Mononuclear cell (primary cell): ENCODE measurements around the gene RFPL4AL1. TPM values are rescaled to one million over a fixed set of nuclear protein-coding genes. Genes with fewer than 3 reads are reported as not detected.

ENCODE experiments used
- H3K27me3 ChIP-seq: 2 replicates; pipeline ENCODE4 v1.6.0; 2011; ENCODE audit warnings: low read length, control low read depth; ENCODE audit not compliant: insufficient read depth
- H3K4me1 ChIP-seq: 2 replicates; pipeline ENCODE4 v1.5.1; 2011; ENCODE audit warnings: mild to moderate bottlenecking, low read length, control low read depth; ENCODE audit not compliant: insufficient read depth
- H3K4me3 ChIP-seq: 2 replicates; pipeline ENCODE4 v1.5.1; 2011; ENCODE audit warnings: mild to moderate bottlenecking, low read length, moderate library complexity
- H3K9me3 ChIP-seq: 2 replicates; pipeline ENCODE4 v1.5.1; 2011; ENCODE audit warnings: low read depth, mild to moderate bottlenecking, control low read depth, low read length
- total RNA-seq: library from RNA; depleted of rRNA; stranded (reverse); fragments of >200 nt; gene quantifications from one replicate; pipeline ENCODE4 v1.2.3, GENCODE V29; 2012

RFPL4AL1 gene
- total RNA-seq, 1 donor, result not detected

DNA sequence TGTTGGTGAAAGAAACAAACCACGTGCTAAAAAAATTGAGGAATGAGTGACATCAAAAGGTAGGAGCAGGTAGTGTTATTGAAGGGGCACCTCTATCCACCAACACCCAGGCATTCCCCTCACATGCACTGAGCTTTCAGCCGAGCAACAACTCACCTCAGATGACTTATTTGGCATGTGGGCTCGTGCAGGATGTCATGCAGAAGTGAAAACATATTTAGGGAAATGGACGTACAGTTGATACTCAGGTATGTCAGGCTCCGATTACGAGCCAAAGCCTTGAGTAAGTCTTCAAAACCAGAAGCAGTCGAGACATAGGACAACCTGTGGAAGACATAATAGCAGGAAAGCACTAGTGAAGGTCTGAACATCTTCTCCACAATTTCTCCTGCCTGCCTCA lies 32.5 kb downstream of the RFPL4AL1 start:
- Histone ChIP-seq H3K9me3 (no peaks in the 10 kb centered on the region), H3K27me3 (no peaks in the 10 kb centered on the region), H3K4me3 (no peak overlapping the region)

DNA sequence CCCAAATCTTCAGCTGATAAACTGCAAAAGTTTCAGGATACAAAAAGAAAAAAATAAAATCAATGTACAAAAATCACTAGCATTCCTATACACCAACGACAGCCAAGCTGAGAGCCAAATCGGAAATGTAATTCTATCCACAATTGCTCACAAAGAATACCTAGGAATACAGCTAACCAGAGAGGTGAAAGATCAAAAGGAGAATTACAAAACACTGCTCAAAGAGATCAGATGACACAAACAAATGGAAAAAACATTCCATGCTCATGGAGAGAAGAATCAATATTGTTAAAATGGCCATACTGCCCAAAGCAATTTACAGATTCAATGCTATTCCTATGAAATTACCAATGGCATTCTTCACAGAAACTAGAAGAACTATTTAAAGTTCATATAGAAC lies 33.4 kb downstream of the RFPL4AL1 start:
- H3K4me1 ChIP-seq, result no peaks in the 10 kb centered on the region
- no peak overlapping the region for H3K4me3 ChIP-seq
- H3K27me3 ChIP-seq, result no peaks in the 10 kb centered on the region
- no peaks in the 10 kb centered on the region for H3K9me3 ChIP-seq

More for the DNA sequence above, 32.5 kb downstream of the RFPL4AL1 start:
- no peaks in the 10 kb centered on the region for H3K4me1 ChIP-seq

DNA sequence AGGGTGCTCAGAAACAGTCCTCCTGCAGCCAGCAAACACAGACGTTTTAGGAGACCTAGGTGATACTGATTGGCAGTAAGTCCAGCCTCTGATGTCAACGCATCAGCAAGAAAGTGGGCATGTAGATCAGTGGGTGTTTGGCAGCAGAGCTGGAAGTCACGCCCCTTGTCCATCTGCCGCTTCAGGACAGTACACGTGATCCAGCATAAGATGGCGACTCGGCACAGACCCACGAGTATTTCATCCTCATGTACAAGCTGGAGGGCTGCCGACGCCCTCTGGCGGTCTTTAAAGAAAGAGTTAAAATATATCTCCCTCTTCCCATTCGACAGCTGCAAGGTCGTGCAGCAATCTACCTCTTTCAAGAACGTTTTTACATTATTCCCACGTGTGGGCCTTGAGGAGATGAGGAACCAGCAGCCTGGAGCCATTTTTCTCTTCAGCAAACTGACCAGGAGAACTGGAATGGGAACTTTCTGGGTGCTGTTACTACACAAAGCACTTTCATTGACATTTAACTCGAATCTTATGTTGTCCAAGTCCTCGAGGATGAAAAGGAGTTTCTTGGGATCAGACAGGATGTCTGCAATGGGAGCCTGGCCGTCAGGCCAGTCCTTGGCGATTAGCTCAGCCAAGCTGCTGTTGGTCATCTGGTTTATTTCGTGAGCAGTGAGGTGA lies 40.6 kb downstream of the RFPL4AL1 start:
- Histone ChIP-seq H3K4me3 (no peak overlapping the region), H3K4me1 (no peaks in the 10 kb centered on the region), H3K9me3 (no peaks in the 10 kb centered on the region), H3K27me3 (no peaks in the 10 kb centered on the region)

DNA sequence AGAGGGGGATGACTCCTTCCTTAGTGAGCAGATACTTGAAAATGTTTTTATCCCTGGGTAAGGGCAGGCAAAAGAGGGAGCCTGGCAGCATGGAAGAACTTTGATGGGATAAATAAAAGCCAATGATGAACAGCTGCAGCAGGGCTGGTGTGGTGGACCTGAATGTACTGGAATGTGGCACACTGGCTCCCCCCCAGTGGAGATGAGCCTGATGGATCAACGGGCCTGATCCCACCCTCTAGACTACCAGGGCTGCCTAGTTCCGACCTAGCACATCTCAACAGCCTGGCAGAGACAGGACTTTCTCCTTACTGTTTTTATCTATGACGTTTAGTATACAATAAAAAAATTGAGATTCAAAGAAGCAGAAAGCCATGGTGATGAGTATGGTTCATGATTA lies 42.4 kb downstream of the RFPL4AL1 start:
- H3K4me3 ChIP-seq, result no peak overlapping the region
- H3K9me3 ChIP-seq, result no peaks in the 10 kb centered on the region
- no peaks in the 10 kb centered on the region for H3K27me3 ChIP-seq
- no peaks in the 10 kb centered on the region for H3K4me1 ChIP-seq

DNA sequence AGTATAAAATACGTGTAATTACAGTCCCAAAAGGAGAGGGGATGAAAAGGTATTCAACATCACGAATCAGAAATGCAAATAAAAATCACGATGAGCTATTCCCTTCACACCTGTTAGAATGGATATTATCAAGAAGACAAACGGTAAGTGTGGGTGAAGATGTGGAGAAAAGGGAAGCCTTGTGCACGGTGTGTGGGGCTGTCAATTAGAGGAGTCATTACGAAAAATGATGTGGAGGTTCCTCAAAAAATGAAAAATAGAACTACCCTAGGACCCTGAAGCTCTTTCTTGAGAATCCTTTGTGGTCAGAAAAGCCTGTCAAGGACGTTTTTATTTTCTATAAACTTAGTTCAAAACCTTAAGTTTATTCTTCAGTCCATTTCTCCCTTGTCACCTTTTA lies 43.5 kb downstream of the RFPL4AL1 start:
- Histone ChIP-seq H3K4me3 (no peak overlapping the region), H3K4me1 (no peaks in the 10 kb centered on the region), H3K27me3 (no peaks in the 10 kb centered on the region), H3K9me3 (no peaks in the 10 kb centered on the region)

DNA sequence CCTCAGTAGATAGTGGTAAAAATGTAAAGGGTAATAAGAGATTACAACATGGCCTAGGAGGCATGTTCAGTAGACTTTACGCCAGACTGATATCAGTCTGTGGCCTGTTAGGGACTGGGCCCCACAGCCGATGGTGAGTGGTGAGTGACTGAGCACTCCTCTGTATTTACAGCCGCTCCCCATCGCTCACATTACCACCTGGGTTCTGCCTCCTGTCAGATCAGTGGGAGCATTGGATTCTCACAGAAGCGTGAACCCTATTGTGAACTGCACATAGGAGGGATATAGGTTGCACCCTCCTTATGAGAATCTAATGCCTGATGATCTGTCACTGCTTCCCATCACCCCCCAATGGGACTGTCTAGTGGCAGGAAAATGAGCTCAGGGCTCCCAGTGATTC lies 45.0 kb downstream of the RFPL4AL1 start:
- Histone ChIP-seq H3K4me3 (no peak overlapping the region), H3K4me1 (no peaks in the 10 kb centered on the region), H3K9me3 (no peaks in the 10 kb centered on the region), H3K27me3 (no peaks in the 10 kb centered on the region)

DNA sequence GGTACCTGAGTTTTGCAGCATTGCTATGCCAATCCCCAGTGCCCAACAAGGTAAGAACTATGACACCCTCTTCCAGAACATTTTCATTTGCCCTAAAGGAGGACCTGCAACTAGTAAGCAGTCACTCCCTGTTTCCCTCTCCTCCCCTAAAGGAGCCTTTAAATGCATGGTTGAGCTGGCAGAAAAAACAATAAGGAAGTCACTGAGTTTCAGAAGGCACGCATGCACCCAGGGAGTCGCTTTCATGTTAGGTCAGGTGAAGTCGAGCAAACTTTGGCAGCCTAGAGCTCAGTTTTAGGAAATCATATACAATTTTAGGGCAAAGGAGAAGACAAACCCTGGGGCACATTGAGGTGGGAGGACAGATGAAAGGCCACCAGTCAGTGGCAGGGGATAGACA lies 51.1 kb downstream of the RFPL4AL1 start:
- Histone ChIP-seq H3K4me1 (no peaks in the 10 kb centered on the region), H3K4me3 (no peak overlapping the region), H3K27me3 (no peaks in the 10 kb centered on the region), H3K9me3 (no peaks in the 10 kb centered on the region)

Other genes with a start within 250 kb of the RFPL4AL1 start
- not detected for gene SBK2, start 232.0 kb upstream of the RFPL4AL1 start, total RNA-seq
- not detected for gene SBK3, start 223.6 kb upstream of the RFPL4AL1 start, total RNA-seq
- 2.7 TPM for gene ZNF579, start 188.3 kb upstream of the RFPL4AL1 start, total RNA-seq
- gene FIZ1, start 169.6 kb upstream of the RFPL4AL1 start, total RNA-seq, result 2.2 TPM
- 9.6 TPM for gene ZNF524, start 168.8 kb upstream of the RFPL4AL1 start, total RNA-seq
- 3.3 TPM for gene ZNF865, start 163.5 kb upstream of the RFPL4AL1 start, total RNA-seq
- gene ZNF784, start 144.6 kb upstream of the RFPL4AL1 start, total RNA-seq, result 6.3 TPM
- 14.4 TPM for gene ZNF580, start 128.1 kb upstream of the RFPL4AL1 start, total RNA-seq
- gene ZNF581, start 125.5 kb upstream of the RFPL4AL1 start, total RNA-seq, result 19.0 TPM
- 1.9 TPM for gene CCDC106, start 120.9 kb upstream of the RFPL4AL1 start, total RNA-seq
- gene U2AF2, start 114.1 kb upstream of the RFPL4AL1 start, total RNA-seq, result 55.6 TPM
- gene EPN1, start 93.9 kb upstream of the RFPL4AL1 start, total RNA-seq, result 23.5 TPM
- gene NLRP9, start 30.7 kb upstream of the RFPL4AL1 start, total RNA-seq, result not detected
- not detected for gene RFPL4A, start 10.0 kb upstream of the RFPL4AL1 start, total RNA-seq
- under 0.01 TPM for gene NLRP11, start 62.9 kb downstream of the RFPL4AL1 start, total RNA-seq
- not detected for gene NLRP4, start 67.4 kb downstream of the RFPL4AL1 start, total RNA-seq
- gene NLRP13, start 163.2 kb downstream of the RFPL4AL1 start, total RNA-seq, result under 0.01 TPM
- not detected for gene NLRP8, start 178.7 kb downstream of the RFPL4AL1 start, total RNA-seq
- gene NLRP5, start 217.7 kb downstream of the RFPL4AL1 start, total RNA-seq, result not detected